AG09319 (cell line): Measurements from ENCODE around the gene NADK.

ENCODE experiments used
- DNase-seq: peaks from one replicate; pipeline ENCODE4 v3.0.0-alpha.2; 2010; ENCODE audit warnings: low read depth; ENCODE audit errors: extremely low read depth
- TF ChIP-seq, protein P1 (sequence below): IDR thresholded peaks from 2 replicates; pipeline ENCODE4 v1.5.1; 2011; ENCODE audit warnings: low read depth, mild to moderate bottlenecking, inconsistent platforms, low read length, moderate library complexity

NADK gene

GRCh38 chr1:1758059-1758621, 20.1 kb downstream of the NADK start:
- TF ChIP-seq, protein P1, sequence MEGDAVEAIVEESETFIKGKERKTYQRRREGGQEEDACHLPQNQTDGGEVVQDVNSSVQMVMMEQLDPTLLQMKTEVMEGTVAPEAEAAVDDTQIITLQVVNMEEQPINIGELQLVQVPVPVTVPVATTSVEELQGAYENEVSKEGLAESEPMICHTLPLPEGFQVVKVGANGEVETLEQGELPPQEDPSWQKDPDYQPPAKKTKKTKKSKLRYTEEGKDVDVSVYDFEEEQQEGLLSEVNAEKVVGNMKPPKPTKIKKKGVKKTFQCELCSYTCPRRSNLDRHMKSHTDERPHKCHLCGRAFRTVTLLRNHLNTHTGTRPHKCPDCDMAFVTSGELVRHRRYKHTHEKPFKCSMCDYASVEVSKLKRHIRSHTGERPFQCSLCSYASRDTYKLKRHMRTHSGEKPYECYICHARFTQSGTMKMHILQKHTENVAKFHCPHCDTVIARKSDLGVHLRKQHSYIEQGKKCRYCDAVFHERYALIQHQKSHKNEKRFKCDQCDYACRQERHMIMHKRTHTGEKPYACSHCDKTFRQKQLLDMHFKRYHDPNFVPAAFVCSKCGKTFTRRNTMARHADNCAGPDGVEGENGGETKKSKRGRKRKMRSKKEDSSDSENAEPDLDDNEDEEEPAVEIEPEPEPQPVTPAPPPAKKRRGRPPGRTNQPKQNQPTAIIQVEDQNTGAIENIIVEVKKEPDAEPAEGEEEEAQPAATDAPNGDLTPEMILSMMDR = no peak
- DNase-seq = no peak

- TF ChIP-seq, protein P1 = no peak
- DNase-seq = no peak
Measured at GRCh38 chr1:1757422-1758058, 20.7 kb downstream of the NADK start.

DNA sequence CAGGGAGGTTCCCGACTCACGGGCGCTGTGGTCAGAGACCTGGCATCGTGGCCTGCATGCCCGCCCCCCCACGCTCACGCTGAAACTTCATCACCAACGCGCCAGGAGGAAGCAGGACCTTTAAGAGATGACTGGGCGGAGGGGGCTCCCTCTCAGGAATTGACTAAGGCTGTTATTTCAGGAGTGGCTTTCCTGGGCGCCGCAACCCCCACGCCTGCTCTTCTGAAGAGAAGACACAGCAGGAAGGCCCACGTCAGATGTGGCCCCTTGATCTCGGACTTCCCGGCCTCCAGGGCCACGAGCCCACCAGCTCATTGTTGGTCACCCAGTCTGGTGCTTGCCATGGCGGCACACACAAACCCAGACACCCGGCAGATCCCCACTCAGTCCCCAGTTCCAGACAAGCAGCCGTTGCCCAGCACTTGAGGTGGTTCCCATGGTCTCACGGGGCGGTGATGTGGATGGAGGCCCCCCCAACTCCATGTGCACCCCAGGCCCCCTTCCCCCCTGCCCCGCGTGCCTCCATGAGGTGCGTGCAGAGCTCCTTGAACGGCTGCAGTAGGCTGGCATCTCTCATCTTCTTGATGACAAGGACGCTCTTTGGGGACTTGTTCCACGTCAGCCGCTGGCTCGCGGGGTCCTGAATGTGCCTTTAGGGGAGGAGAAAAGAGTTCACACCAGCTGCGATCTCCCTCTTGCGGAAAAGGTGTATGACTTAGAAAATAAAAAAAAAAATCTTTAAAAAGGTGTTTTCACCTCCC, 21.4 kb downstream of the NADK start:
- TF ChIP-seq, protein P1 = no peak
- no peak for DNase-seq

DNA sequence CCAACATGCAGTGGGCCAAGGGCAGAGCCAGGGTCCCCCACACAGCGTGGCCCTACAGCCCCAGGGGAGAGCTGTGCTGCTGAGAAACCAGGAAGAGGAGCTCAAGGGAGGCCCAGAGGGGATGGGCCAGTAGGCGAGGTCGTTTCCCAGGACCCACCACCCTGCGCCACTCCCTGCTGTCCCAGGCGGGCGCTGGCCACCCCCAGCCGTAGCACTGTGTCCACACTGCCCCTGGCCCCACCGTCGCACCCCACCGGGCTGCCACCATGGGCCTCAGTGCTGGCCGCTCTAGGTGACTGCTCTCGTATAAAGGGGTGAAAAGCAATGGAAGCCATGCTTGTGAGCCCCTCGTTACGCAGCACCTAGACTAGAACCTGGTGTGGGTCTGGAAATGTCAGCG, 22.4 kb downstream of the NADK start:
- no peak for DNase-seq
- TF ChIP-seq, protein P1 = no peak

DNA sequence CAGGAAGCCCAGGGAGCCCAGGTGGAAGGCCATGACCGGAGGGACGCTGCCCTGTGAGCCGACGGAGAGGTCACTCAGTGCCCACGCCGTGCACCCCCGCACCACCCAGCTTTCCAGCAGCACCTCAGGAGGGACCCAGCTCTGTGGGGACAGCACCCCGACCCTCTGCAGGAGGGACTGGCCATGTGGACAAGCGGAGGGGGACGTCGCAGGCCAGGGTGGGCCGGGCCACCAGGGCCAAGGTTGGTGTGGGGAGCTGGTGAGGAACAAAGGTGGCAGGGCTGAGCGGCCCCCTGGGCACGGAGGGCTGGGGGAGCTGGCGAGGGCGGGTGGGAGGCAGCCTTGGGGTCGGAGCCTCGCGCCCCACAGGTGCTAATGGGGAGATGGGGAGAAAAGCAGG, 22.8 kb downstream of the NADK start:
- TF ChIP-seq, protein P1 = no peak
- DNase-seq = no peak

DNA sequence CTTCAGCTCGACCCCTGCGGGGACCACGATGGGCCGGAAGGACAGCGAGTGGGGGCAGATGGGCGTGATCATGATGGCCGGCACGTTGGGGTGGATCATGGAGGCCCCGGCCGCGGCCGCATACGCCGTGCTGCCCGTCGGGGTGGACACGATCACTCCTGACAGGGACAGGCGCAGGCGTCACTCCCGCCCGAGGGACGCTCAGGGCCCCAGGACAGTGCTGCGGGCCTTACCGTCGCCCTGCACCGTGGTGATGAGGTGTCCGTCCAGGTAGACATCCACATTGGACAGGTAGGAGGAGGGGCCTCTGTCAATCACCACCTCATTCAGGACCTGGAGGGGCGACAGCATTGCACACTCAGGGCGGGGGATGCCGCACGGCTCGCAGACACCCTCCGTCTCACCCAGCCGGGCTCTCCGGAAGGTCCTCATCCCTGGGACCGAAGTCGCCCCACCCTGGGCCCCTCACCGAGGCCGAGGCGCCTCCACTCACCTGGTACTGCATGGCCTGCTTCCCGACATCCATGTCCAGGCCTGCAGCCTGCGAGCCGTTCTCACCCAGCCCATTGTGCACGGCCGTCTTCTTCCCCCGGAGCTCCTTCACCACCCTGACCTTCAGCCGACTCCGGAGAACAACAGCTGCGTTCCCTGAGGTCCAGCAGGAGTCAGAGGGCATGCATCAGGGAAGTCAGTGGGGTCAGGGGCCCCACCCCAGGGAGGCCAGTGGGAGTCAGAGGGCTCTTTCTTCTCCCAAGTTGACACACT, 24.0 kb downstream of the NADK start:
- TF ChIP-seq, protein P1 = no peak
- DNase-seq = no peak
